ENCODE measurements around the gene SORCS2. TPM values are rescaled to one million over a fixed set of nuclear protein-coding genes. Genes with fewer than 3 reads are reported as not detected.

Gene SORCS2
- total RNA-seq, 2 donors from 2014 or later: 1.0 to 4.4 TPM

DNA sequence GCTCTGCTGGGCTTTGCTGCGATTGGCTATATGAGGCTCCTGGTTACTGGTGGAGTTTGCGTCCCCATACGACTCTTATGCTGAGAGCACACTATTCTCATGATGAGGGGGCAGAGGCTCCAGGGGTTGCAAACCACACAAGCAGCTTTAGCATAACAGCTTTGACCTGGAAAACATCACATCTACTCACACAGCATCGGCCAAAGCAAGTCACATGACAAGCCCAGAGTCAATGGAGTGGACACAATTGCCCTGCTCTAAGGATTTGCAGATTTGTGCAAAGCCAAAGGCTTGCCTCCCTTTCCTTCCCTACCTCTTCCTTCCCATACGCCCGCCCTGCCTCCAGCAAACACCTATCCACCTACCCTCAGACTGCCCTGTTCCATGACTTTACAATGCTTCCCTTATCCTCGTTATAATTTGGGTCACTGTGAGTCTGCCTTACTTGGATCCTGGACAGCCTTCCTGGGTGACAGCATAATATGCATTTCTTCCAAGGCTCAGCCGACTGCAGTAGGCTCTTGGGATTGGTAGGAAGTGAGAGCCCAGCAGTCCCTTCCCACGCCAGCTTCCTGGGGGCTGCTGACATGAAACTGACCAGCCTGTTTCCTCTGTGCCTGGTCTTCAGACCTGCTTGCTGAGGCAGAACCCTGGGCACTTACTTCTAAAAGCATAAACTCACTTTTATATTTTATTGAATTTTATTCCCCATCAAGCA is 450.6 kb downstream of the SORCS2 start:
- no peak for DNase-seq (ENCODE audit: low spot score)
- Histone ChIP-seq H3K27ac (no peak overlapping the region), H3K36me3 (no peaks in the 10 kb centered on the region), H3K9me3 (no peaks in the 10 kb centered on the region), H3K27me3 (replicated peaks; ENCODE audit: insufficient read depth) (peaks cover under 1% of the 10 kb centered on the region), H3K4me3 (no peak overlapping the region), H3K4me1 (replicated peaks) (no peaks in the 10 kb centered on the region)
- no peak for TF ChIP-seq POLR2AphosphoS5 (IDR thresholded peaks at IDR 0.05)
- TF ChIP-seq, protein P1, sequence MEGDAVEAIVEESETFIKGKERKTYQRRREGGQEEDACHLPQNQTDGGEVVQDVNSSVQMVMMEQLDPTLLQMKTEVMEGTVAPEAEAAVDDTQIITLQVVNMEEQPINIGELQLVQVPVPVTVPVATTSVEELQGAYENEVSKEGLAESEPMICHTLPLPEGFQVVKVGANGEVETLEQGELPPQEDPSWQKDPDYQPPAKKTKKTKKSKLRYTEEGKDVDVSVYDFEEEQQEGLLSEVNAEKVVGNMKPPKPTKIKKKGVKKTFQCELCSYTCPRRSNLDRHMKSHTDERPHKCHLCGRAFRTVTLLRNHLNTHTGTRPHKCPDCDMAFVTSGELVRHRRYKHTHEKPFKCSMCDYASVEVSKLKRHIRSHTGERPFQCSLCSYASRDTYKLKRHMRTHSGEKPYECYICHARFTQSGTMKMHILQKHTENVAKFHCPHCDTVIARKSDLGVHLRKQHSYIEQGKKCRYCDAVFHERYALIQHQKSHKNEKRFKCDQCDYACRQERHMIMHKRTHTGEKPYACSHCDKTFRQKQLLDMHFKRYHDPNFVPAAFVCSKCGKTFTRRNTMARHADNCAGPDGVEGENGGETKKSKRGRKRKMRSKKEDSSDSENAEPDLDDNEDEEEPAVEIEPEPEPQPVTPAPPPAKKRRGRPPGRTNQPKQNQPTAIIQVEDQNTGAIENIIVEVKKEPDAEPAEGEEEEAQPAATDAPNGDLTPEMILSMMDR (IDR thresholded peaks at IDR 0.05): no peak
- WGBS: 58% methylated on average over 9 of the region's 9 CpGs
- intact Hi-C loops (cut with DNase I): no loop called here

DNA sequence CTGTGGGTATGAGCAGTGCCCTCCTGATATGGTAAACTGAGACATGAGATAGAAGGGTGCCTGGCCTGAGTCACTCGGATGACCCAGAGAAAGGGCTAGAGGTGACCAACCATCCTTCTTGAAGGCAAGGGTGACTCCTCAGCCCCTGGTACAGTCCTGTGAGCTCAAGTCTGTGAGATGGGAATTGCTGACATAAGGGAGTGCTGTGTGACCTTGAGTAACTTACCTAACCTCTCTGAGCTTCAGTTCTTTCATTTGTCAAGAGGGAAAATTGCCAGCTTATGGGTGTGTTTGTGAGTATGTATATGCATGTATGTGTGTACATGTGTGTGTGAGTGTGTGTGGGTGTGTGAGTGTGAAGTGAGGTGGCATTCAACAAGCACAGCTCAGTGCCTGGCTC is 452.8 kb downstream of the SORCS2 start:
- Histone ChIP-seq H3K4me1 (replicated peaks) (no peaks in the 10 kb centered on the region), H3K36me3 (no peaks in the 10 kb centered on the region), H3K27me3 (replicated peaks; ENCODE audit: insufficient read depth) (no peaks in the 10 kb centered on the region), H3K4me3 (no peak overlapping the region), H3K9me3 (no peaks in the 10 kb centered on the region), H3K27ac (no peak overlapping the region)
- no peak for DNase-seq (ENCODE audit: low spot score)
- intact Hi-C loops (cut with DNase I): no loop called here
- TF ChIP-seq, protein P1 (IDR thresholded peaks at IDR 0.05): no peak
- TF ChIP-seq POLR2AphosphoS5 (IDR thresholded peaks at IDR 0.05): no peak
- no peak for TF ChIP-seq POLR2A (IDR thresholded peaks at IDR 0.05)
- WGBS: 100% methylated on average over 1 of the region's 1 CpG

DNA sequence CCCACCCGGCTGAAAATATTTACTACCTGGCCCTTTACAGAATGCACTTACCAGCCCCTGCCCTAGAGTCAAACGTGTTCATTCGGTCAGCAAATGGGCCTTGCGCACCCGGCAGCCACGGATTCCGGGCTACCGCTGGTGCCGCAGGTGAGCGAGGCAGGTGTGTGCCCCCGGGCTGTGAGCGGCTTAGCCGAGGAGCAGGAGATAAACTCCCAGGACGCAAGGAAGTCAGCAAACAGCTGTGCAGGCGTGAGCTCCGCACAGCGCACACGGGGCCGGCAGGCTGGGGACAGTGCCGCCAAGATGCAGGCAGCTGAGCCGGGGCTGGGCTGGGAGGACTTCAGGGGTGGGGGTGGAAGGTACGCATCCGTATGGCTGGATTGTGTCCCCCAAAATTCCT is 453.6 kb downstream of the SORCS2 start:
- intact Hi-C loops (cut with DNase I): no loop called here
- no peak overlapping the region for H3K27ac ChIP-seq
- no peak overlapping the region for H3K4me3 ChIP-seq
- no peaks in the 10 kb centered on the region for H3K36me3 ChIP-seq
- no peaks in the 10 kb centered on the region for H3K9me3 ChIP-seq
- no peak for DNase-seq (ENCODE audit: low spot score)
- no peaks in the 10 kb centered on the region for H3K4me1 ChIP-seq (replicated peaks)
- 79% methylated on average over 23 of the region's 23 CpGs for WGBS
- no peaks in the 10 kb centered on the region for H3K27me3 ChIP-seq (replicated peaks; ENCODE audit: insufficient read depth)
- TF ChIP-seq, protein P1 (IDR thresholded peaks at IDR 0.05): no peak
- TF ChIP-seq POLR2AphosphoS5 (IDR thresholded peaks at IDR 0.05): no peak
- TF ChIP-seq POLR2A (IDR thresholded peaks at IDR 0.05): no peak

DNA sequence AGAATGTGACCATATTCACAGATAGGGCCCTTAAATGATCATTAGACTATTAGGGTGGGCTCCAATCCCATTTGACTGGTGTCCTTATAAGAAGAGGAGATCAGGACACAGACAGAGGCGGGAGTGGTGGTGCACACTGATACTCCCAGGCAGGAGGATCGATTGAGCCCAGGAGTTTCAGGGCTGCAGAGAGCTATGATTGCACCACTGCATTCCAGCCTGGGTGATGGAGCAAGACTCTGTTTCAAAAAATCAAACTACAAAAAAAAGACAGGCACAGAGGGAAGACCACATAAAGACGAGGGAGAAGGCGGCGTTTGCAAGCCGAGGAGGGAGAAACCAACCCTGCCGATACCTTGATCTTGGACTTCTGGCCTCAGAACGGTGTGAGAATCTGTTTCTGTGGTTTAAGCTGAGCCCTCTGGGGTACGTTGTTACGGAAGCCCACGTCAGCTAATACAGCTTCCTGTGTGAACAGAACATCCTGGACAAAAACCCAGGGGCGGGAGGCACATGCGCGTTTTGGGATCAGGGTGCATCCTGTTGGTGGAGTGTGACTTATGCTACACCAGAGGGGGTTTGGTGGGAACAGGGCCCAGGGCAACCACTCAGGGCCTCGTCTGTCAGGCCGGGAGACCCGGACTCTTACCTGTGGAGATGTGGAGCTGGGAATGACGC is 454.2 kb downstream of the SORCS2 start:
- H3K9me3 ChIP-seq: no peaks in the 10 kb centered on the region
- no peak overlapping the region for H3K27ac ChIP-seq
- DNase-seq (ENCODE audit: low spot score): no peak
- WGBS: 91% methylated on average over 18 of the region's 18 CpGs
- H3K4me3 ChIP-seq: no peak overlapping the region
- no peaks in the 10 kb centered on the region for H3K4me1 ChIP-seq (replicated peaks)
- TF ChIP-seq POLR2AphosphoS5 (IDR thresholded peaks at IDR 0.05): no peak
- no peak for TF ChIP-seq POLR2A (IDR thresholded peaks at IDR 0.05)
- TF ChIP-seq, protein P1 (IDR thresholded peaks at IDR 0.05): no peak
- no peaks in the 10 kb centered on the region for H3K36me3 ChIP-seq
- intact Hi-C loops (cut with DNase I): no loop called here
- H3K27me3 ChIP-seq (replicated peaks; ENCODE audit: insufficient read depth): no peaks in the 10 kb centered on the region

DNA sequence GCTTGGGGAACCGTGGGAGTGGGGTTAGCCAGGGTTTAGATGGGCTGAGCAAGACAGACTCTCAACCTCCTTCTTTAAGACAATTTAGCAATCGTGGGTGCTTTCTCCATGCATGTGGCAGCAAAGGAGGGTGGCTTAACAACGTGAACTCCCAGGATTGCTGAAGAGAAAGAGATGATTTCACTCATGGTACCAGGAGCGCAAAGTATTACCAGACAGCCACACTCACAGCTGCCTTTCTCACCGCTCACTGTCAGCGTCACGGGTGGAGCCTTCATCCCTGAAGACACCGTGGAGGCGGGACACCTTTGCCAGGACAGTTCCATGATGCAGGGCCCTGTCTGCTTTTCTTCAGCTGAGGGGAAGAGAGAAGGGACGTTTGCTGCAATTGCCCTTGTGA is 454.8 kb downstream of the SORCS2 start:
- no peaks in the 10 kb centered on the region for H3K4me1 ChIP-seq (replicated peaks)
- no peak for DNase-seq (ENCODE audit: low spot score)
- 84% methylated on average over 10 of the region's 10 CpGs for WGBS

More for the DNA sequence above, 454.8 kb downstream of the SORCS2 start:
- no peaks in the 10 kb centered on the region for H3K27me3 ChIP-seq (replicated peaks; ENCODE audit: insufficient read depth)
- intact Hi-C loops (cut with DNase I): no loop called here
- no peaks in the 10 kb centered on the region for H3K36me3 ChIP-seq
- TF ChIP-seq POLR2A (IDR thresholded peaks at IDR 0.05) (no peak), POLR2AphosphoS5 (IDR thresholded peaks at IDR 0.05) (no peak)
- TF ChIP-seq, protein P1 (IDR thresholded peaks at IDR 0.05): no peak
- no peak overlapping the region for H3K4me3 ChIP-seq
- H3K9me3 ChIP-seq: no peaks in the 10 kb centered on the region
- no peak overlapping the region for H3K27ac ChIP-seq

Measured in prostate gland (tissue), 2 donors.